OCI-LY1 (cell line): ENCODE data around the gene GNA12.

ENCODE experiments used
- H2AFZ ChIP-seq: fragments of 200-600 bp; sonication (generic), shearing (Covaris generic); 2 replicates; pipeline ENCODE4 v1.6.0; 2014; ENCODE audit warnings: antibody characterized with exemption, mild to moderate bottlenecking, low read length
- H3F3A ChIP-seq: fragments of 200-600 bp; sonication (generic), shearing (Covaris generic); 2 replicates; pipeline ENCODE4 v1.6.0; 2014; ENCODE audit warnings: mild to moderate bottlenecking, antibody characterized with exemption, low read length, moderate library complexity; ENCODE audit not compliant: insufficient read depth
- H3K27ac ChIP-seq: fragments of 200-600 bp; sonication (generic); 2 replicates; pipeline ENCODE4 v1.5.1; 2014; ENCODE audit warnings: low read length, mixed run types, mild to moderate bottlenecking, low read depth; ENCODE audit not compliant: poor library complexity, severe bottlenecking
- H3K27me3 ChIP-seq: fragments of 200-600 bp; sonication (generic); 2 replicates; pipeline ENCODE4 v1.6.0; 2014; ENCODE audit warnings: antibody characterized with exemption, mild to moderate bottlenecking, low read length, moderate library complexity; ENCODE audit not compliant: insufficient read depth
- H3K36me3 ChIP-seq: fragments of 200-600 bp; sonication (generic); 2 replicates; pipeline ENCODE4 v1.6.1; 2014; ENCODE audit warnings: mild to moderate bottlenecking, antibody characterized with exemption, low read length, moderate library complexity, mixed read lengths; ENCODE audit not compliant: insufficient read depth
- H3K4me1 ChIP-seq: fragments of 200-600 bp; sonication (generic); 2 replicates; pipeline ENCODE4 v1.5.1; 2014; ENCODE audit warnings: mild to moderate bottlenecking, low read length, moderate library complexity; ENCODE audit not compliant: insufficient read depth, severe bottlenecking
- H3K4me2 ChIP-seq: fragments of 200-600 bp; sonication (generic), shearing (Covaris generic); 2 replicates; pipeline ENCODE4 v1.6.1; 2014; ENCODE audit warnings: low read length
- H3K4me3 ChIP-seq: fragments of 200-600 bp; sonication (generic); 2 replicates; pipeline ENCODE4 v1.5.1; 2014; ENCODE audit warnings: low read length, low read depth, mild to moderate bottlenecking, mixed read lengths; ENCODE audit not compliant: poor library complexity, severe bottlenecking
- H3K79me2 ChIP-seq: fragments of 200-600 bp; shearing (Covaris generic); 2 replicates; pipeline ENCODE4 v1.6.1; 2016; ENCODE audit warnings: mixed run types, low read length, mixed read lengths; ENCODE audit not compliant: insufficient read depth
- H3K9ac ChIP-seq: fragments of 200-600 bp; sonication (generic), shearing (Covaris generic); 2 replicates; pipeline ENCODE4 v1.6.1; 2014; ENCODE audit warnings: mild to moderate bottlenecking, low read length, mixed read lengths
- H3K9me2 ChIP-seq: fragments of 200-600 bp; sonication (generic), shearing (Covaris generic); 2 replicates; pipeline ENCODE4 v1.6.1; 2014; ENCODE audit warnings: low read depth, mild to moderate bottlenecking, low read length, mixed read lengths
- H3K9me3 ChIP-seq: fragments of 200-600 bp; shearing (Covaris generic); 2 replicates; pipeline ENCODE4 v1.6.1; 2014; ENCODE audit warnings: low read length, mixed read lengths
- H4K20me1 ChIP-seq: fragments of 200-600 bp; sonication (generic), shearing (Covaris generic); 2 replicates; pipeline ENCODE4 v1.6.0; 2016; ENCODE audit warnings: mild to moderate bottlenecking, low read length; ENCODE audit not compliant: insufficient read depth
- EZH2 ChIP-seq: fragments of 200-600 bp; sonication (generic), shearing (Covaris generic); IDR thresholded peaks from 2 replicates; pipeline ENCODE4 v1.8.0; 2017; ENCODE audit warnings: borderline replicate concordance, mixed run types, mild to moderate bottlenecking, antibody characterized with exemption, low read length, moderate library complexity, mixed read lengths
- TF ChIP-seq, protein P1 (sequence below): fragments of 200-600 bp; sonication (generic), shearing (Covaris generic); IDR thresholded peaks from 2 replicates; pipeline ENCODE4 v1.5.1; 2017; ENCODE audit warnings: mild to moderate bottlenecking, antibody characterized with exemption, low read length, moderate library complexity, mixed read lengths

GNA12 gene

GRCh38 chr7:2802504-2803341, 41.4 kb downstream of the GNA12 start:
- Histone ChIP-seq H3K9me3 (no peaks in the 10 kb centered on the region), H3K36me3 (no peaks in the 10 kb centered on the region), H3K4me3 (no peak overlapping the region), H3K4me1 (no peaks in the 10 kb centered on the region), H3K79me2 (no peaks in the 10 kb centered on the region), H3K4me2 (no peak overlapping the region), H3K9ac (no peak overlapping the region), H2AFZ (no peak overlapping the region), H3F3A (no peaks in the 10 kb centered on the region), H3K9me2 (no peaks in the 10 kb centered on the region), H3K27ac (no peak overlapping the region), H4K20me1 (no peaks in the 10 kb centered on the region), H3K27me3 (peaks cover 4% of the 10 kb centered on the region; the same call in 1 of the 2 replicates)
- TF ChIP-seq, protein P1, sequence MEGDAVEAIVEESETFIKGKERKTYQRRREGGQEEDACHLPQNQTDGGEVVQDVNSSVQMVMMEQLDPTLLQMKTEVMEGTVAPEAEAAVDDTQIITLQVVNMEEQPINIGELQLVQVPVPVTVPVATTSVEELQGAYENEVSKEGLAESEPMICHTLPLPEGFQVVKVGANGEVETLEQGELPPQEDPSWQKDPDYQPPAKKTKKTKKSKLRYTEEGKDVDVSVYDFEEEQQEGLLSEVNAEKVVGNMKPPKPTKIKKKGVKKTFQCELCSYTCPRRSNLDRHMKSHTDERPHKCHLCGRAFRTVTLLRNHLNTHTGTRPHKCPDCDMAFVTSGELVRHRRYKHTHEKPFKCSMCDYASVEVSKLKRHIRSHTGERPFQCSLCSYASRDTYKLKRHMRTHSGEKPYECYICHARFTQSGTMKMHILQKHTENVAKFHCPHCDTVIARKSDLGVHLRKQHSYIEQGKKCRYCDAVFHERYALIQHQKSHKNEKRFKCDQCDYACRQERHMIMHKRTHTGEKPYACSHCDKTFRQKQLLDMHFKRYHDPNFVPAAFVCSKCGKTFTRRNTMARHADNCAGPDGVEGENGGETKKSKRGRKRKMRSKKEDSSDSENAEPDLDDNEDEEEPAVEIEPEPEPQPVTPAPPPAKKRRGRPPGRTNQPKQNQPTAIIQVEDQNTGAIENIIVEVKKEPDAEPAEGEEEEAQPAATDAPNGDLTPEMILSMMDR, result no peak
- no peak for TF ChIP-seq EZH2

- no peaks in the 10 kb centered on the region for H3F3A ChIP-seq
- H3K4me1 ChIP-seq, result no peaks in the 10 kb centered on the region
- H3K36me3 ChIP-seq, result no peaks in the 10 kb centered on the region
- TF ChIP-seq, protein P1, result no peak
- H3K4me3 ChIP-seq, result no peak overlapping the region
- no peaks in the 10 kb centered on the region for H3K9me2 ChIP-seq
- no peaks in the 10 kb centered on the region for H4K20me1 ChIP-seq
- H3K4me2 ChIP-seq, result no peak overlapping the region
- no peak overlapping the region for H3K9ac ChIP-seq
- no peak overlapping the region for H2AFZ ChIP-seq
- H3K27me3 ChIP-seq, result peaks cover 4% of the 10 kb centered on the region; the same call in 1 of the 2 replicates
- no peak overlapping the region for H3K27ac ChIP-seq
- H3K9me3 ChIP-seq, result no peaks in the 10 kb centered on the region
- H3K79me2 ChIP-seq, result no peaks in the 10 kb centered on the region
Observed at GRCh38 chr7:2802101-2802500, 42.0 kb downstream of the GNA12 start.

DNA sequence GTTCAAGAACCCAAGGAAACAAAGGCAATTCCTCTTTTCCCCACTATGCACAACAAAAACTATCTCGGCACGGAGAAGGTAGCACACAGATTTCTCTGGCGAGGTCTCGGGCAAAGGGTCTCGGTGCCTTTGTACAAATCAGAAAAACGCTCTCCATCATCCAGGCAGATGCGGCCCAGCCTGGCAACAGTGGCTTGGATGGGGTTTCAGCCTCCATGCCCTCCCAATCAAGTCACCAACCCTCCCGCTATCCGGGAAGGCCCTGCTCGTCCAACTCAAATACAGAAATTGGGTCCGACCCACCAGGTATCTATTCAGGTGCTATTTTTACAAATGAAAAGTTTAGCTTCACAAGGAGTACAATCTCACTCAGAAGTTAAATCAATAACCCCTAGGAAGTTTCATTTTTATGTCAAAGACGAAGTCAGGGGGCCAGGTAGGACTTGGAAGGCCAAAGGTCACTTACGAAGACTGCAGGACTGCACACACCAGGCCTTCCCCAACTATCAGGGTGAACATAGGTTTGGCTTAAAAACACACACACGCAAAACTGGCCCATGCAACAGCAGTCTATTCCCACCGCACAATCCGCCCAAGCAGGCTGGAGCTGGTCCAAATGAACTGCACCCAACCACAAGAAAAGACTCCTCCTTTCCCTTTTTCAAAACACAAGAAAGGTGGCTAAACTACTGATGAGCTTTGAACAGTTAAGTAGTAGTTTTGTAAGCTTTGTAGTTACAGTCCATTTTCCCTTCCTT, 43.0 kb downstream of the GNA12 start:
- no peaks in the 10 kb centered on the region for H3K79me2 ChIP-seq
- H3K27me3 ChIP-seq, result peaks cover 4% of the 10 kb centered on the region; the same call in 1 of the 2 replicates
- H3K4me3 ChIP-seq, result no peak overlapping the region
- no peaks in the 10 kb centered on the region for H4K20me1 ChIP-seq
- no peaks in the 10 kb centered on the region for H3K36me3 ChIP-seq
- no peak overlapping the region for H3K4me2 ChIP-seq
- no peaks in the 10 kb centered on the region for H3K9me3 ChIP-seq
- H3K9me2 ChIP-seq, result no peaks in the 10 kb centered on the region
- no peak for TF ChIP-seq EZH2
- TF ChIP-seq, protein P1, result no peak
- no peak overlapping the region for H3K27ac ChIP-seq
- H2AFZ ChIP-seq, result no peak overlapping the region
- no peak overlapping the region for H3K9ac ChIP-seq
- no peaks in the 10 kb centered on the region for H3F3A ChIP-seq
- no peaks in the 10 kb centered on the region for H3K4me1 ChIP-seq
